Raji (cell line): Measurements from ENCODE around the gene LRWD1.
"Not testable (repeated sequence)": the region's sequence is repeated elsewhere in the genome, so short reads cannot be mapped to it uniquely, and the experiment has no call there.

Experiments
- POLR2A ChIP-seq: IDR thresholded peaks from 2 replicates; pipeline ENCODE4 v1.6.1; 2011; ENCODE audit warnings: low read depth, low read length, control low read depth; ENCODE audit not compliant: insufficient read depth

Gene LRWD1

DNA sequence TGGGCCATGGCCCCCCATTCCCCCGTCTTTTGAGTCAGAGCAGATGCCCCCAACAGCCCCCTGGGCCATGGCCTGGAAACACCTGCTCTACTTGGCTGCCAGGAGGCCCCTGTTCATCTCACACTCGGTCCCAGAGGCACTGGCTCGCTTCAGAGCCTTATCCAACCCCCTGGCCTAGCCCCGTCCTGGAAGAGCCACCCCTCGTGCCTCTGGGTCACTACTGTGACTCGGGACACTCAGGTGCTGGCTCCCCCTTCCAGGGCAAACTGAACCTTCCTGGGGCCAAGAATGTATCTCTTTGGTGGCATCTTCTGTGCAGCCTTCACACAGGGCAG is 7.0 kb downstream of the LRWD1 start:
- no peak for TF ChIP-seq POLR2A

GRCh38 chr7:102472126-102473041 is 7.6 kb downstream of the LRWD1 start:
- TF ChIP-seq POLR2A, result no peak

DNA sequence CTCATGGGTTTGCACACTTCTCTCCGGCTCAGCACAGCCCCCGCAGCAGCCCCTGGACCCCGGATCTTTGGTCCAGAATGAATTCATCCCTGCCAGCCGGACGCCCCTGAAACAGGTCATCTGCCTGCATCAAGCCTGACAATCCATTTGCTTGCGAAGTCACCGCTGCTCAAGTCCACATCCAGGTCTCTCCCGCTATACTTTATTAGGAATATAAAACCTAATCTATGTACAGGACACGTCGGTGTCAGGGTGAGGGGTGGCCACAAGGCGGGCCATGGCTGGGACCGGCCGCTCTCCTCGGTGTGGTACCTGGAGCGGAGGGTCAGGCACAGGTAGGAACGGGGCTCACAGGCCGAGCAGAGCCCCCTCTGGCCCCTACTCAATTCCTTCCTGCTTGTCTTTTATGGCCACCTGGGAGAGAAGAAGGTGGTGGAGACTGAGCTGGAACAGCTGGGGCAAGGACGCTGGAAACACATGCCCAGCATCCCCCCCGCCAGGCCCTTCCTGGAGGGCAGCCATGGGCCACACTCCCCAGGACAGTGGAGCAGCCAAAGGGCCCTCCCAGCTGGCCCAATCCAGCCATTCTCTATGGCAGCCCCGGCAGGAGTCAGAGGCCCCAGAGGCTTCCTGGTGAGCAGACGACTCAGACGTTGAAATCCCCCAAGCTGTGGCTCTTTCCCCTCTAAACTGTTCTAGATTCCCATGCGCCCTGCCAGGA is 8.6 kb downstream of the LRWD1 start:
- TF ChIP-seq POLR2A, result no peak

DNA sequence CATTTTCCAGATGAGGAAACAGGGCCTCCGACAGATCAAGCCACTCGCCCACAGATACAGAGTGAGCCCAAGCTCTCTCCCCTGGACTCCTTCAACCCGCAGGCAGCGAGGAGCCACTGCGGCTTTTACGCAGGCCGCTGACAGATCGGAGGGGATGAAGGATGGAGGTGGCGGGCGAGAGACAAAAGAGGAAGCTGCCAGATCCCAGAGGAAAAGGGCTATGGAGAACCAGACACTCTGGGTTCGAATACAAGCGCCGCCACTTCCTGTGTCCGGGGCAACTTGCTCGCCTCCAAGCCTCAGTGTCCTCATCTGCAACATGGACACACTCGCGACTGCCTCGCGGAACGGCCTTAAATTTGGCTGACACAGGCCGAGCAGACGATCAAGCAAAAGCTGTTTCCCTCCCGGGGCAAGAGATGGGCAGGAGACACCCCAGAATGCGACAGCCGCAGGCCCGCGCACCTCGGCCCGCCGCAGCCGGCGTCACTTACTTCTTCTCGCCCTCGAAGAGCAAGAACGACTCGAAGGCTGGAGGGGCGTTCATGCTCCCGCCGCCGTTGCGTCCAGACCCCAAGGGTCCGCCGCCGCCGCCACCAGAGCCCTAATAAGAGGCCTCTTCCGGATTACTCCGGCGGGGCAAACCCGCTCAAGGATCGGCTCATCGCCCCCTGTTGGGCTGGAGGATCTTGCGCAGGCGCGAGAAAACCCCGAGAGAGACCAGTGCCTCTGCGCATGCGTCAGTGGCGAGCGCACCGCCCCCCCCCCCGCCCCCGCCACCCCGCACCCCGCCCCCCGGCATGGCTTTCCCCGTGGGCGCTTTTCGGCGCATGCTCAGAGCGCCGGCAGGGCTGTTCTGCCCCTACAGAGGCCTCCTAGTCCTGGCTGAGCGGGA is 13.8 kb downstream of the LRWD1 start, which contains the start of gene POLR2J:
TSS of gene POLR2J (minus strand) at position 609 of the 895 bp plus-strand sequence. CDS start at position 547, 62 bp downstream.
- 0 out of 2 replicates have a peak, but pooled peaks have one; percentile 25 for TF ChIP-seq POLR2A

DNA sequence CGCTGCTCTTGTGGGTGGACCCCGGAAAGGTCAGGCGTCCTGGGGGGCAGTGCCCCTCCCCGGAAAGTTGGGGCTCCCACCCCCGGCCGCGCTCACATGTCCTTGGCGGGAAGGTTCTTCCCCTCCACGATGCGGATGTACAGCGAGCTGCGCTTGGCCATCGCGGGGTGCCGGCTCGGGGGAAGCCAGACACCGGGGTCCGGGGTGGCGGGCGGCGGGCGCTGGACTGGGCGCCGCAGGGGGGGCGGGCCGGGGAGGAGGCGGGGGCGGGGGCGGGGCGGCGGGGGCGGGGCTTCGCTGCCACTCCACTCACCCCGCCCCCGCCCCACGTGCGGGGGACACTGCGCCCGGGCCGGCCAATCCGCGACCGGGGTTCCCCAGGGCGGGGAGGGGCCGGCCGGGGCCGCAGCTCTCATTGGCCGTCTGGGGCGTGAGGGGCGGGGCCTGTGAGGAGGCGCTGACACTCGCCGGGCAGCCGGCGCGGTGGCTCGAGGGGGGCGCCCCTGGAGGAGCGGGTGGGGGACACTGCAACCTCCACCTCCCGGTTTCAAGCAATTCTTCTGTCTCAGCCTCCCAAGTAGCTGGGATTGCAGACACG is 52.9 kb downstream of the LRWD1 start, which contains the start of gene RASA4B:
TSS of gene RASA4B (minus strand) at position 228 of the 598 bp plus-strand sequence. CDS start at position 161, 67 bp downstream.
- TF ChIP-seq POLR2A, result not testable (repeated sequence)
